IPS-NIHi7 (cell line): Measurements from ENCODE around the gene ALKBH7.
A peak's percentile ranks its signal among the peaks of the same experiment; 100 is the strongest.
"Not testable (repeated sequence)": the region's sequence is repeated elsewhere in the genome, so short reads cannot be mapped to it uniquely, and the experiment has no call there.

Experiments
- DNase-seq: peaks from one replicate; pipeline ENCODE4 v3.0.0; 2012; ENCODE audit warnings: mixed read lengths; ENCODE audit errors: extremely low spot score

ALKBH7 gene

DNA sequence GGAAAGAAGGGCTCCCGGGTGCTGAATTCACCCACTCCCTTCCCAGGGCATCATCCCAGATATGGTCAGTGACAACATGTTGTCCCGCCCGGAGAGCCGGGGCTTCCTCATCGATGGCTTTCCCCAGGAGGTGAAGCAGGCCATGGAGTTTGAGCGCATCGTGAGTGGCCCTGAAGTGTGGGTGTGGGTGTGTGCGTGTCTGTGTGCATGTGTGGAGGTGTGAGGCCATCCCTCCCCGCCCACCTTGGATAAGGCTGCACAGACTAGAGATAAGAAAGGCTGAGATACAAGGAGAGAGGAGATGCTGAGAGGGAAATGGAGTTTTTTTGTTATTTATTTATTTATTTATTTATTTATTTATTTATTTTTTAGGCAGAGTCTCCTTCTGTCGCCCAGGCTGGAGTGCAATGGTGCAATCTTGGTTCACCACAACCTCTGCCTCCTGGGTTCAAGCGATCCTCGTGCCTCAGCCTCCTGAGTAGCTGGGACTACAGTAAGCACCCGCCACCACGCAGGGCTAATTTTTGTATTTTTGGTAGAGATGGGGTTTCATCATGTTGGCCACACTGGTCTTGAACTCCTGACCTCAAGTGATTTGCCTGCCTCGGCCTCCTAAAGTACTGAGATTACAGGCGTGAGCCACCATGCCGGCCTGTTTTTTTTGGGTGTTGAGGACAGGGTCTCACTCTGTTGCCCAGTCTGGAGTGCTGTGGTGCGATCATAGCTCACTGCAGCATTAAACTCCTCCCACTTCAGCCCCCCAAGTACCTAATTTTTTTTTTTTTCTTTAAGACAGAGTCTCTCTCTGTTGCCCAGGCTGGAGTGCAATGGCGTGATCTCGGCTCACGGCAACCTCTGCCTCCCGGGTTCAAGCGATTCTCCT, 27.7 kb downstream of the ALKBH7 start:
- not testable (repeated sequence) for DNase-seq

DNA sequence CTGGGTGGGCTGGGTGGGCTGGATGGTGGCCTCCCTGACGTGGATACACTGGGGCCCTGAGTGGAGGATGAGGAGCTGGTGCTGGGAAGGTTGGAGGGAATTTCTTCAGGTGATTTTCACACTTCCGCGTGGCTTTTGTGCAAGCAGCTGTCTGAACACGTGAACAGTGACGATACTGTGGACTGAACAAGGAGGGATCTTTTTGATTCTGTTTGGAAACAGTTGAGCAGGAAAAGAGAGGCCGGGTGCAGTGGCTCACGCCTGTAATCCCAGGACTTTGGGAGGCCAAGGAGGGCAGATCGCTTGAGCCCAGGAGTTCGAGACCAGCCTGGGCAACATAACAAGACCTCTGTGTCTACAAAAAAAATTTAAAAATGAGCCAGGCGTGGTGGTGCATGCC, 29.5 kb downstream of the ALKBH7 start:
- DNase-seq = no peak

DNA sequence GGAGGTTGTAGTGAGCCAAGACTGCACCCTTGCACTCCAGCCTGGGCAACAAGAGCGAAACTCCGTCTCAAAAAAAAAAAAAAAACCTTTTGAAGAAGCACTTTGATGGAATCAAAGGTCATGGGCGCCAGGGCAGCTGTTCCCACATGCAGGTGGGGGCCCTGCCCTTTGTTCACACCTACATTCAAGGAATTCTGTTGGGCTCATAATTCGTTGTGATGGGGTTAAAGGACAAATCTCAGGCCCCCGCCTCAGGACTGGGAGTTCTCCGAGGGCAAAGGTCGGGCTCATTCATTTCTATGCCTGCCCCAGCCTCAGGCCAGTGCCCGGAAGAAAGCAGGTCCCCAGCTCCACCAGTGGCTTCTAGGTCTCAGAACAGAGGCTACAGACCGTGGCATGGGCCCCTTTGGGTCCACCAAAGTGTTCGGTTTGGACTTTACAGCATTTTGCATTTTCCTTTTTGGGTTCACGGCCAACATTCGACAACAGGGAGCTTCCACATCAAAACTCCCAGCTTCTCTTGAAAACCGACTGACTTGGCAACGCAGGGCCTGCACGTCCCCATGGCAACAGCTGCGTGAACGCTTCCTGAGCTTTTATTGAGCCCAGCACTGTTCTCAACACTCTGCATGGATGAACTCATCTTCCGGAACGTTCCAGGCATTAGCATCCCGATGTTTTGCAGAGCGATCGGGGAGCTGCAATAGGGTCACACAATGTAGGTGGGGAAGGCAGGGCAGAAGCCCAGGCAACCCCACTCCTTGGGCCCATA, 30.4 kb downstream of the ALKBH7 start:
- DNase-seq = no peak

DNA sequence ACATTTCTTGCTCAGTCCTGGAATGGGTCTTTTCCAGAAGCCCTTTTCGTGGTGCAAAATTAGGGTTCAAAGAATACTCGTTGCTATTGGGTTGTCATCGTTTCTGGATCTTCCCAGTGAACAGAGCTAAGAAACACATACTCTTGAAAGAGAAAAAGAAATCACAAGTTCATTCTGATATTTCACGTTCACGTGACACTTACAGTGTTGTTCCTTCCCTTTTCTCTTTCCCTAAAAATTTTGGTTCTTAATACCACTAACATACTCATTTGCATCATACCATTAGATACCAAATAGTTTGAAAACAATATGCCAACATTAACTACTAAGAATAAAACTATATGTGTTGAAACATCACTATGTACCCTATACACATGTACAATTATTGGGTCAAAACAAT, 33.8 kb downstream of the ALKBH7 start:
- no peak for DNase-seq

DNA sequence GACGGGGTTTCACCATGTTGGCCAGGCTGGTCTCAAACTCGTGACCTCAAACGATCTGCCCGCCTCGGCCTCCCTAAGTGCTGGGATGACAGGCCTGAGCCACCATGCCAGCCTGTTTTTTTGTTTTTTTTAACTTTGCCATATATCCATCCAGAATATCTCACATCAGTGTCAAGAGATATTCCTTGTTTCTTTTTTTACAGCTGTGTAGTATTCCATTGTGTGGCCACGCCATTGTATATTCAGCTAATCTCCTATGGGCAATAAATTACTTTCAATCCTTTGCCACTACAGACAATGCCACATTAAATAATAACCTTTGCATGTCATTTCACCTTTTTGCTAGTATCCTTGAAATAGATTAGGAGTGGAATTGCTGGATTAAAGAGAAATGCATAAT, 36.8 kb downstream of the ALKBH7 start:
- no peak for DNase-seq

DNA sequence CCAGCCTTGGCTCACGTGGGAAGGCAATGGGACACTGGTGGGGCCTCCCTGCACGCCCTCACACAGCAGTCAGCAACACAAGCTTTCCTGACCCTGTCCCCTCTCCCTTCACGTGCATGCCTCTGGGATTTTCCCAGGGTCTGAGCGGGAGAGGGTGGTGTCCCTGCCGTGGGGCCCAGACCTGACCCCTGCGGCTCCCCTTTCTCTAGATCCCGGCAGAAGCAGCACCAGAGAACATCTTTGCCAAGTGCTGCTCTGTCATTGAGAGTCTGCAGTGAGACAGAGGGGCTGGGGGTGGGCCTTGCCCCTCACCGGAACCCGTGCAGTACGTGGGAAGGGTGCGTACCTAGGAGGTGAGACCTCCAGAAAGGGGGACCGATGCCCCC, 39.5 kb downstream of the ALKBH7 start:
- DNase-seq = no peak

DNA sequence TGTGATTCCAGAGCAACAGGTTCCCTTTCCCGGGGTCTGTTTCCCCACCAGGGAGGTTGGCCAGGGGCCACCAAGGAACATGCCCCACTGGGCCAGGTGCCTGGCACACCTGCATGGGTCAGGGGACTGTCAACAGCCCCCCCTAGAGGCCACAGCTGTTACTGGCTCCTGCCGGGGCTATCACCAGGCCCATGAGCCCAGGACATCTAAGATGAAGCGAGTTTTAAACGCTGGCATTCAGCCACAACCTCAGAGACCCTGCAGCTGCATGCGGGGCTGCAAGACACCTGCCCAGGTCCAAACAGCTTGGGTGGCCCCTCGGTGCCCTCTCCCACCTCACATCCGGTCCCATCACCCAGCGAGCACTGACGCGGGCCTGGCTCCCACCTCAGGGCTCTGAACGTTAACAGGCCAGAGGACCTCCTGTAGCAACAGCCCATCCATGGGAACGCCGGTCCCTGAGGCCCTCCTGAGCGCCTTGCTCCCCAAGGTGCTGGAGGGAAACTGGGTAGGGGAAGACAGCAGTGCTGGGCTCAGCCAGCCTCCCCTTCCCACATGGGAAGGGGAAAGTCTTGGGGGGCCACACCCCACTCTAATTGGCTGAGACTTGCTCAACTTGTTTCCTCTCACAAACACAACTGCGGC, 40.0 kb downstream of the ALKBH7 start:
- peak; percentile 89 for DNase-seq

DNA sequence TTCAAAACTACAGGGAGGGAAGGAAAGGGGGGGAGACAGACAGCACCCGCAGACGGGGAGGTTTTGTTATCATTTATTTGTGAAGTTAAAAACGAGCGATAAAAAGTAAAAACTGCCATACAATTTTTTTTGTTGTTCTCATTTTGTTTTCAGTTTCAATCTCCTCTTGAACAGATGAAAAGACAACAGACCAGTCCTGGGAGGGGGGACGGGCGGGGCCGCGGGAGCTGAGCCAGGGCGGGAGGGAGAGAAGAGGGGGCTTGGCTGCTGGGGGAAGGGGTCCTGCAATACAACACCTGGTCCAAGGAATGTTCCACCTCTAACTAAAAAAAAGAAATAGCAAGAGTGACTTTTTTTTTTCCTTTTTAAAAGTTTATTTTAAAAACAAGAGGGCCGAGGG, 40.7 kb downstream of the ALKBH7 start:
- DNase-seq = no peak

DNA sequence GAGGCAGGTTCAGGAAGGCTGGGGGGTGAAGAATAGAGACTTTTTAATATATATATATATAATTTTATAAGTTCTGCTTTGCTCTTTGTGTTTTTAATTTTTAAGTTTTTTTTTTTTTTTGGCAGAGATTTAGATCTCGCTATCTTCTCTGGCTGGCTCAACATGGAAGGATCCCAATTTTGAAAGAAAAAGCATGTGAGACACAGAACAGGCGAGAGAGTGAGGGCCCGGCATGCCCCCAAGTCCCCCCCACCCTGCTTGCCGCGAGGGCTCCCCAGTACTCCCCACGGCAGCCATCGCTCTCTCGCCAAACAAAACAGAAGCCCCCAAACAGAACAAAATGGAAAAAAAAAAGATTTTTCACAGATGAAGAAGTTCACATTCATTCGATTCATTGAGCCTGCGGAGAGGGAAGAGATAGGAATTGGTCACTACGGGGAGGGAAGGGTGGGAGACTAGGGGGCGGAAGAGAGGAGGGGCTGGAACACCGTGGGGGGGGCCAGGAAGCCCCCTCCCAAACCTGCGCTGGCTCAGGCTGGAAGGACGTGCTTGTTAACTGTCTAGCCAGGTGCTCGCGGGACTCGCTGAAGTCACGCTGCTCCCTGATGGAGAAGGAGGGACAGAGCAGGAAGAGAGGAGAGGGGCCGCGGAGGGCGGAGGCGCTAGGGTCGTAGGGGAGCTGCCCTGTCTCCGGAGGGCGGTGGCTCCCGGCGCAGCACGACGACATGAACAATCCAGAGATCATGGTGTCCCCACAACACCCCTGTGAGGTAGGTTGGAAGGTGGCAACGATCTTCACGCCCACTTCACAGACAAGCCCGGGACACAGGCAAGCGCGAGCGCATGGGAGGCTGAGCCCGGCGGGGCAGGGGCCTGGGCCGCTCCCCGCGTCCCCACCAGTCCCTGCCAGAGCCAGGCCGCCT, 41.4 kb downstream of the ALKBH7 start:
- DNase-seq = peak; percentile 31

DNA sequence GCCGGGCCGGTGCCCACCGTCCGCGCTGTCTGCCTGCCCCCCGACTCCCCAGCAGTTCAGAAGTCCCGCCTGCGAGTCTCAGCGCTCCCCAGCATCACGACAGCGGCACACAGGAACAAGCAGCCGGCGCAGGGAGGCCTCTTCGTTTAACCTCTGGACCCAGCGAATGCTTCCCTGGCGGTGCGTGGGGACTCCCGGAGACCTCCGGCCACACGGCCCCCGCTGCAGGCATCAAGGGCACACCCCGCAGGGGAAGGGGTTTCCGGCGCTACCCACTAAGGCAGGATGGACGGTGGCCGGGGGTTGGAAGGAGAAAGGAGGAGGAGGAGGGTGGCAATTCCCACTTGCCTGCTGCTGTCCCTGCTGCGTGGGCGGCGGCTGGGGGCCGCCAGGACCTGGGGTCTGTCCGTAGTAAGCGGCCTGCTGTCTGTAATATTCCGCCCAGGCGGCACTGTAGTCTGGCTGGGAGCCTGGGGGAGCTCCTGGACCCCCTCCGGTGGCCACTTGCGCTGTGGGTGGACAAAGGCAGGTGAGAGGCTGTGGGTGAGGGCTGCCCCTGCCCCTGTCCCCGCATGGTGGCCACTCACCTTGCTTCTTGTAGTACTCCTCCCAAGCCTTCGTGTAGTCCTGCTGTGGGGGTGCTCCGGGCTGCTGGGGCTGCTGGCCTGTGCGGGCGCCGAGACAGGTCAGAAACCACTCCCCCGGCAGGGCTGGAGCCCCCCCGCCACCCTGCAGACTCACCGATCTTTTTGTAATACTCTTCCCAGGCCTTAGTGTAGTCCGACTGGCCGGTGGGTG, 42.4 kb downstream of the ALKBH7 start:
- no peak for DNase-seq

DNA sequence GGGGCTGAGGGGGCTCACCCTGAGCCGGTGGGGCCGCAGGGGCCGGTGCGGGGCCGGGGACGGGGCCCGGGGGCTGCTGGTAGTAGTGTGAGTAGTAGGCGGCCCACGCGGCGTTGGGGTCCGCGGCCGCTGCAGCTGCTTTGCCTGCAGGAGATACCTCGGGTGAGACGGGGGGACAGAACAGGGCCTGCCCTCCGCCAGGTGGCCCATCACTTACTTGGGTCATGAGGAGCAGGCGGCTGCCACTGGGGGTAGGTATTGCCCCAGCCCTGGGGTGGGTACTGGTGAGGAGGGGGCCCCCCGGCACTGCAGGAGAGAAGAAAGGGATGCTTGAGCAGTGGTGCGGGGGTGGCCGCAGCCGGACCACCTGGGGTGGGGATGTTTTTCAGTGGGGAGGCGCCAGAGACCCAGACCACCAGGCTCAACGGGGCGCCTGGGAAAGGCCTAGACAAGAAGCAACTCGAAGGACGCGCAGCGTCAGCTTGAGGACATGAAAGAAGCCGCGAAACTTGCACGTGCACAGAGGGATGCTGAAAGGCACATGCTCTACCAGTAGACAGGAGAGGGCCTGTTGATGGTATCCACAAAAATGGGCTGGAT, 43.1 kb downstream of the ALKBH7 start:
- no peak for DNase-seq

DNA sequence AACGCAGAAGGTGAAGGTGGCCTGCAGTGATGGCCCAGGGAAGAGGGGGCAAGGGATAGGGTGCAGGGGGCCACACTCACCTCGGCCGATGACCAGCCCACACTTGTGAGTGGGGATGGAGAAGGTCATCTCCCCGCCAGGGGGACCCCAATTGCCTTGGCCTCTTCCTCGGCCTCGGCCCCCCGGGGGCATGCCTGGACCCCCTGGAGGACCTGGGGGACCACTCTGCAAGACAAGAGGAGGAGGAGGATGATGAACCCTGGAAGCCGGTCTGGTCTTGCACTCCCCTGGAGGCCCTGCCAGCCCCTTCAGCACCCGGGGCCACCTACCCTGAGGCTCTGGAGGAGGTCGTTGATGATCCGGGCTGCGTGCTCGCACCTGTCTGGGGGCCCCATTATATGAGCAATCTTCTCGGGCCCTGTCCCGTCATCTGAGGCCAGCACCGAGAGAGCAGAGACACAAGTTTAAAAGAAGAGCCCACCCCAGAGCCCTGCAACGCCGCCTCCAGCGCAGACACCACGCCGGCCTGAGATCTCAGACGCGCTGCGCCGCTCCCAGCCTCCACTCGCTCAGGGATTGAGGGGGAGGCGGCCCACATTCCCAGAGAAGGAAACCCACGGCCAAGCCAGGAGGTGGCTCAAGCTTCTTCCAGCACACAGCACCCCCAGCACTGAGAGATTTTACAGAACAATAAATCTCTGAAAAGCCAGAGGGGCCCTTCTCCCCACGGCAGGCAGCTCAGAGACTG, 44.2 kb downstream of the ALKBH7 start:
- no peak for DNase-seq

DNA sequence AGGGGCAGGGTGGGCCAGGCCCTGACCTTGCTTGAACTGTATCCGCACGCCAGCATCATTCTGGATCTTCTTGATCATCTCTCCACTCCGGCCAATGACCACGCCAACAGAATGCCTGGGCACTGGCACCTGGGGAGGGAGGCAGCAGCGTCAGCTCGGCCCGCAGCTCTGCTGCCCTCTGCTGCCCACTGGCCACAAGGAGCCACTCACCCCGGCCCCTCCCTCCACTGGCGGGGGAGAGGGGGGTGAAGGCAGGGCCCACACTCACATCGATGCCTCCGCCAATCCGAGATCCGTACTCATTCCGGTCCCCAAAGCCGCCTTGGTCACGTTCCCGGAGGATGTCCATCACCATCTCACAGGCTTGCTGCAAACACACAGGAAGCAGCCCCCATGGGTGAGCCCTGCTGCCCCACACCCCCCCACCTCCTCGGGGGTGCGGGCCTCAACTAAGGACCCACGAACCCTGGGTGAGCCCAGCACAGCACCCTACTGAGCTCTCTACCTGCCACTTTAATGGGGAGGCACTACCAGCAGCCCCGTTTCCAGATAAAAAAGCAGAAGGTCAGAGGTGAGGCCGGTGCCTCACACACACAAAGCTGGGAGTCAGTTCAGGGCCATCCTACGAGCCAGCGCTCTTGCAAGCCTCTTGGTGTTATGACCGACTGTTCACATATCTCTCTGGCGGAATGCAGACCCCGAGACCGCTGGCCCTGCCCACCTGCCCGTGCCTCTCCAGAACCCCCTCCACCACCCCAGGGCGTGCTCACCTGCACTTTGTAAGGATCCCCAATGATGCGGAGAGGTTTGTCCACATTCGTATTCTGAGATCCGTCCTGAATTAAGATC, 45.3 kb downstream of the ALKBH7 start:
- peak; percentile 49 for DNase-seq

DNA sequence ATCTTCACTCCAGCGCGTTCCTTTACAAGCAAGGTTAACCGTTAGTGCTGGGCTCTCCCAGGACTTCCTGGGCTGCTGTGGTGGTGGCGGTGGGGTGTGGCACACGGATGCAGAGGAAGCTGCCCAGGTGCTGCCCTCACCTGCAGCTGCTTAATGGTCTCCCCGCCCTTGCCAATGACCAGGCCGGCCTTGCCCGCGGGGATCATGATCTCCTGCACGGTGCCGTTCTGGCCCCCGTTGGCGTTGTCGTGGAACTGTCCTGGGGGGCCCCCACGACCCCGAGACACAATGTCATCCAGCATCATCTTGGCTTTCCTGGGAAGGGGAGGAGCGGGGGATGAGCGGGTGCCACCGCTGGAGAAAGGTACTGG, 46.0 kb downstream of the ALKBH7 start:
- no peak for DNase-seq

DNA sequence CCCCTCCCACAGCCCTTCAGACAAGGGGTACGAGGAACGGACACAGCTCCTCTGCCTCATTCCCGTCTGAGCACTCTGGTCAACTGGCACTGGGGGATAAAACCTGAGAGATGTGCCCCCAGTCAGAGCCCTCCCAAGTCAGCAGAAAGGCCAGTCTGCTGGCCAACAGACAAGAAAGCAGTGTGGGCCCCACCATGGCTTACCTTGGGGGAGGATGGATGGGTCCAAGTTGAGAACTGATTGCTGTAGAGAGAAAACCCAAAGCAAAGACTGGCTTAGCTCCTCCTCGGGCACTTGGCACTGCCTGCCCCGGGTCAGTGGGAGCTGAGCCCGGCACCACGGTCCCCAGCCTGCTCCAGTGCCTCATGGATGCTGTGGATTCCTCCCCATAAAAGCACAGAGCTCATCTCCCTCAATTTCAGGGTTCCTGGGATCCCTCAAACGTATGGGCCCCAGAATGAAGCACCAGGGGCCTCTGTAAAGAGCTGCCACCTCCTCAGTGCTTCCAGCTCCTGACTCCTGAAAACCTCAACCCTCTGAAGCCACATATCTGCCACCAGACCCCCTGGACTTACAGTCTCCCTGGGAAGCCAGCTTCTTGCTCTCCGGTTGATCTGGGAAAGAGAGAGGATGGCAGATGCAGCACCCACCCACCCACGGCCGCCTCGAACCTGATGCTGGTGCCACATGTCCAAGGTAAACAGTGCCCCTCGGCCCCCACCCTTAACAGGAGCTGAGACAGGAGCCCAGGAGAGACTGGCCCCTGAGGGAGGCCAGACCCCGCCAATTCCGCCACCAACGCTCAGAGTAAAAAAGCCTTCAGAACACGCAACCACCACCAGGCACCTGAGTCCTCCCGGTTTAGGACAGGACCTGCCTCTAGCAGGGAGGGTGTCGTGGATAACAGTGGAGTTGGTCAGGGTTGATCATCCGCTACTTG, 48.8 kb downstream of the ALKBH7 start:
- no peak for DNase-seq

DNA sequence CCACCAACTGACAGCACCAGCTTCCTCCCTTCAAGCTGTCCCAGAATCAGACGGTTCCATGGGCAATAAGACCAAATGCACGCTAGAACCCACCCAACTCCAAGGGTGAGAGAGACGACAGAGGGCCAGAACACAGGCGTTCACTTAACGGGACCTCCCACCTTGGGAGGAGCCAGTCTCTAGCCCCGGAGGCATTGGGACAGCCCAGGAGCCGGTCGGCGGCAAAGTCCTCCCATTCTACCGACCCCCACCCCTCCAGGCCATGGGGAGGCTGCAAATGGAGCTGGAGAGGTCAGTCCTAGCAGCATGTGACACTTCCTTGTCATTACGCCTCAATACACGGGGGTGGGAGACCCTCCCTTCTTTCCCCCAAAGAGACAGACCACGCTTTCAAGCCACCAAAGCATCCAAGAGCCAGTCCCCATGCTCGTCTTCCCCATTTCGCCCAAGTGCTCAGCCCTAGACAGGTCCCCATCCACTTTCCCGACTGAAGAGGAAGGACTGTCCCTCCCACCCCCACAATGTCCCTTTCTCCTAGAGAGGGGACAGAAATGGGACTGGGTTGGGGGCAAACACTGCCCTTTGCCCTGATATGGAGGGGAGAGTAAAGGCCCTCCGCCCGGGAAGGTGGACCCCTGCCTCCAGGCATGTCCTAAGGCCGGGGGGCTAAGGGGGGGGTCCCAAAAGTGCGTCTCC, 51.1 kb downstream of the ALKBH7 start:
- peak; percentile 78 for DNase-seq
